GM19372 (cell line): ENCODE results near the gene ADAMTS19.

Experiments used
- ATAC-seq: cut with Tn5 transposase; IDR thresholded peaks from one replicate; pipeline ENCODE4 v1.9.1; 2021; ENCODE audit warnings: mild to moderate bottlenecking, low read depth, moderate library complexity; ENCODE audit not compliant: unreplicated experiment

ADAMTS19 gene

GRCh38 chr5:129748913-129749880, 289.1 kb downstream of the ADAMTS19 start:
- no peak for ATAC-seq

- no peak for ATAC-seq
These were observed 300.7 kb downstream of the ADAMTS19 start for GRCh38 chr5:129760636-129761325.

GRCh38 chr5:129763651-129764050, 303.6 kb downstream of the ADAMTS19 start:
- ATAC-seq: no peak

- no peak for ATAC-seq
These were observed 306.7 kb downstream of the ADAMTS19 start for GRCh38 chr5:129766798-129767197.

- ATAC-seq: peak; percentile 90
These were observed 307.9 kb downstream of the ADAMTS19 start for GRCh38 chr5:129767927-129768380.

- ATAC-seq: no peak
These were observed 308.6 kb downstream of the ADAMTS19 start for GRCh38 chr5:129768735-129769134.

GRCh38 chr5:129770024-129770820, 310.1 kb downstream of the ADAMTS19 start:
- no peak for ATAC-seq

GRCh38 chr5:129771058-129771838, 311.1 kb downstream of the ADAMTS19 start:
- peak; percentile 54 for ATAC-seq

- ATAC-seq: no peak
These were observed 313.3 kb downstream of the ADAMTS19 start for GRCh38 chr5:129773376-129773775.

GRCh38 chr5:129781594-129781993, 321.5 kb downstream of the ADAMTS19 start:
- no peak for ATAC-seq
